OCI-LY1 (cell line): Measurements from ENCODE around the gene PTTG1IP2.

Experiments used
- H2AFZ ChIP-seq: fragments of 200-600 bp; sonication (generic), shearing (Covaris generic); 2 replicates; pipeline ENCODE4 v1.6.0; 2014; ENCODE audit warnings: antibody characterized with exemption, mild to moderate bottlenecking, low read length
- H3F3A ChIP-seq: fragments of 200-600 bp; sonication (generic), shearing (Covaris generic); 2 replicates; pipeline ENCODE4 v1.6.0; 2014; ENCODE audit warnings: mild to moderate bottlenecking, antibody characterized with exemption, low read length, moderate library complexity; ENCODE audit not compliant: insufficient read depth
- H3K27ac ChIP-seq: fragments of 200-600 bp; sonication (generic); 2 replicates; pipeline ENCODE4 v1.5.1; 2014; ENCODE audit warnings: low read length, mixed run types, mild to moderate bottlenecking, low read depth; ENCODE audit not compliant: poor library complexity, severe bottlenecking
- H3K27me3 ChIP-seq: fragments of 200-600 bp; sonication (generic); 2 replicates; pipeline ENCODE4 v1.6.0; 2014; ENCODE audit warnings: antibody characterized with exemption, mild to moderate bottlenecking, low read length, moderate library complexity; ENCODE audit not compliant: insufficient read depth
- H3K36me3 ChIP-seq: fragments of 200-600 bp; sonication (generic); 2 replicates; pipeline ENCODE4 v1.6.1; 2014; ENCODE audit warnings: mild to moderate bottlenecking, antibody characterized with exemption, low read length, moderate library complexity, mixed read lengths; ENCODE audit not compliant: insufficient read depth
- H3K4me1 ChIP-seq: fragments of 200-600 bp; sonication (generic); 2 replicates; pipeline ENCODE4 v1.5.1; 2014; ENCODE audit warnings: mild to moderate bottlenecking, low read length, moderate library complexity; ENCODE audit not compliant: insufficient read depth, severe bottlenecking
- H3K4me2 ChIP-seq: fragments of 200-600 bp; sonication (generic), shearing (Covaris generic); 2 replicates; pipeline ENCODE4 v1.6.1; 2014; ENCODE audit warnings: low read length
- H3K4me3 ChIP-seq: fragments of 200-600 bp; sonication (generic); 2 replicates; pipeline ENCODE4 v1.5.1; 2014; ENCODE audit warnings: low read length, low read depth, mild to moderate bottlenecking, mixed read lengths; ENCODE audit not compliant: poor library complexity, severe bottlenecking
- H3K79me2 ChIP-seq: fragments of 200-600 bp; shearing (Covaris generic); 2 replicates; pipeline ENCODE4 v1.6.1; 2016; ENCODE audit warnings: mixed run types, low read length, mixed read lengths; ENCODE audit not compliant: insufficient read depth
- H3K9ac ChIP-seq: fragments of 200-600 bp; sonication (generic), shearing (Covaris generic); 2 replicates; pipeline ENCODE4 v1.6.1; 2014; ENCODE audit warnings: mild to moderate bottlenecking, low read length, mixed read lengths
- H3K9me2 ChIP-seq: fragments of 200-600 bp; sonication (generic), shearing (Covaris generic); 2 replicates; pipeline ENCODE4 v1.6.1; 2014; ENCODE audit warnings: low read depth, mild to moderate bottlenecking, low read length, mixed read lengths
- H3K9me3 ChIP-seq: fragments of 200-600 bp; shearing (Covaris generic); 2 replicates; pipeline ENCODE4 v1.6.1; 2014; ENCODE audit warnings: low read length, mixed read lengths
- H4K20me1 ChIP-seq: fragments of 200-600 bp; sonication (generic), shearing (Covaris generic); 2 replicates; pipeline ENCODE4 v1.6.0; 2016; ENCODE audit warnings: mild to moderate bottlenecking, low read length; ENCODE audit not compliant: insufficient read depth
- CTCF ChIP-seq: fragments of 200-600 bp; sonication (generic), shearing (Covaris generic); IDR thresholded peaks from 2 replicates; pipeline ENCODE4 v1.5.1; 2017; ENCODE audit warnings: mild to moderate bottlenecking, antibody characterized with exemption, low read length, moderate library complexity, mixed read lengths
- EZH2 ChIP-seq: fragments of 200-600 bp; sonication (generic), shearing (Covaris generic); IDR thresholded peaks from 2 replicates; pipeline ENCODE4 v1.8.0; 2017; ENCODE audit warnings: borderline replicate concordance, mixed run types, mild to moderate bottlenecking, antibody characterized with exemption, low read length, moderate library complexity, mixed read lengths

PTTG1IP2 gene

GRCh38 chr7:90474284-90475210 is 5.1 kb downstream of the PTTG1IP2 start:
- Histone ChIP-seq H3K4me2 (no peak overlapping the region), H3K27ac (no peak overlapping the region), H3K27me3 (no peaks in the 10 kb centered on the region), H2AFZ (no peak overlapping the region), H3K36me3 (no peaks in the 10 kb centered on the region), H4K20me1 (no peaks in the 10 kb centered on the region), H3K79me2 (no peaks in the 10 kb centered on the region), H3K9me2 (0 out of 2 replicates have a peak, but pooled peaks cover 6% of the 10 kb centered on the region), H3K9me3 (no peaks in the 10 kb centered on the region), H3K9ac (no peak overlapping the region), H3K4me1 (no peaks in the 10 kb centered on the region), H3F3A (no peaks in the 10 kb centered on the region), H3K4me3 (no peak overlapping the region)
- no peak for TF ChIP-seq EZH2
- TF ChIP-seq CTCF = no peak

GRCh38 chr7:90483251-90483650 is 13.8 kb downstream of the PTTG1IP2 start:
- TF ChIP-seq EZH2 (no peak), CTCF (no peak)
- H4K20me1 ChIP-seq = no peaks in the 10 kb centered on the region
- 0 out of 2 replicates have a peak, but pooled peaks cover 6% of the 10 kb centered on the region for H3K9me2 ChIP-seq
- H3K79me2 ChIP-seq = no peaks in the 10 kb centered on the region
- H3K4me1 ChIP-seq = no peaks in the 10 kb centered on the region
- no peak overlapping the region for H3K4me2 ChIP-seq
- H3K9ac ChIP-seq = no peak overlapping the region
- no peaks in the 10 kb centered on the region for H3K27me3 ChIP-seq
- H3K27ac ChIP-seq = no peak overlapping the region
- no peak overlapping the region for H3K4me3 ChIP-seq
- H3F3A ChIP-seq = no peaks in the 10 kb centered on the region
- no peaks in the 10 kb centered on the region for H3K36me3 ChIP-seq
- no peaks in the 10 kb centered on the region for H3K9me3 ChIP-seq
- no peak overlapping the region for H2AFZ ChIP-seq

GRCh38 chr7:90484706-90485105 is 15.3 kb downstream of the PTTG1IP2 start:
- Histone ChIP-seq H3K4me3 (no peak overlapping the region), H2AFZ (no peak overlapping the region), H4K20me1 (no peaks in the 10 kb centered on the region), H3K36me3 (no peaks in the 10 kb centered on the region), H3F3A (no peaks in the 10 kb centered on the region), H3K27me3 (no peaks in the 10 kb centered on the region), H3K9me3 (no peaks in the 10 kb centered on the region), H3K4me2 (no peak overlapping the region), H3K9me2 (no peaks in the 10 kb centered on the region), H3K9ac (no peak overlapping the region), H3K4me1 (no peaks in the 10 kb centered on the region), H3K27ac (no peak overlapping the region), H3K79me2 (no peaks in the 10 kb centered on the region)
- no peak for TF ChIP-seq CTCF
- TF ChIP-seq EZH2 = no peak
